Measurements from ENCODE around the gene PDPK1.
"Not testable (repeated sequence)": the region's sequence is repeated elsewhere in the genome, so short reads cannot be mapped to it uniquely, and the experiment has no call there.

- TF ChIP-seq CTCF (conservative IDR thresholded peaks at IDR 0.05; ENCODE audit: low read depth in 2 of 2); EZH2 (IDR thresholded peaks at IDR 0.05; ENCODE audit: low read depth, unreplicated experiment); POLR2AphosphoS5 (IDR thresholded peaks at IDR 0.05; ENCODE audit: low read depth): not testable (repeated sequence)
- TF ChIP-seq, protein P1, sequence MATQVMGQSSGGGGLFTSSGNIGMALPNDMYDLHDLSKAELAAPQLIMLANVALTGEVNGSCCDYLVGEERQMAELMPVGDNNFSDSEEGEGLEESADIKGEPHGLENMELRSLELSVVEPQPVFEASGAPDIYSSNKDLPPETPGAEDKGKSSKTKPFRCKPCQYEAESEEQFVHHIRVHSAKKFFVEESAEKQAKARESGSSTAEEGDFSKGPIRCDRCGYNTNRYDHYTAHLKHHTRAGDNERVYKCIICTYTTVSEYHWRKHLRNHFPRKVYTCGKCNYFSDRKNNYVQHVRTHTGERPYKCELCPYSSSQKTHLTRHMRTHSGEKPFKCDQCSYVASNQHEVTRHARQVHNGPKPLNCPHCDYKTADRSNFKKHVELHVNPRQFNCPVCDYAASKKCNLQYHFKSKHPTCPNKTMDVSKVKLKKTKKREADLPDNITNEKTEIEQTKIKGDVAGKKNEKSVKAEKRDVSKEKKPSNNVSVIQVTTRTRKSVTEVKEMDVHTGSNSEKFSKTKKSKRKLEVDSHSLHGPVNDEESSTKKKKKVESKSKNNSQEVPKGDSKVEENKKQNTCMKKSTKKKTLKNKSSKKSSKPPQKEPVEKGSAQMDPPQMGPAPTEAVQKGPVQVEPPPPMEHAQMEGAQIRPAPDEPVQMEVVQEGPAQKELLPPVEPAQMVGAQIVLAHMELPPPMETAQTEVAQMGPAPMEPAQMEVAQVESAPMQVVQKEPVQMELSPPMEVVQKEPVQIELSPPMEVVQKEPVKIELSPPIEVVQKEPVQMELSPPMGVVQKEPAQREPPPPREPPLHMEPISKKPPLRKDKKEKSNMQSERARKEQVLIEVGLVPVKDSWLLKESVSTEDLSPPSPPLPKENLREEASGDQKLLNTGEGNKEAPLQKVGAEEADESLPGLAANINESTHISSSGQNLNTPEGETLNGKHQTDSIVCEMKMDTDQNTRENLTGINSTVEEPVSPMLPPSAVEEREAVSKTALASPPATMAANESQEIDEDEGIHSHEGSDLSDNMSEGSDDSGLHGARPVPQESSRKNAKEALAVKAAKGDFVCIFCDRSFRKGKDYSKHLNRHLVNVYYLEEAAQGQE (IDR thresholded peaks at IDR 0.05; ENCODE audit: unreplicated experiment), result not testable (repeated sequence)
Observed at GRCh38 chr16:2550283-2550878, 12.6 kb downstream of the PDPK1 start.

All from GM23338 (cell line).